Measurements from ENCODE around the gene SEMA4C. TPM values are rescaled to one million over a fixed set of nuclear protein-coding genes. Genes with fewer than 3 reads are reported as not detected.

Gene SEMA4C
- total RNA-seq, 1 experiment from 2014 or later, result 16.2 TPM

Other genes starting within 250 kb of the SEMA4C start
- gene KANSL3, start 231.8 kb downstream of the SEMA4C start, total RNA-seq (2014; rRNA removed; shearing (Covaris generic); ENCODE audit: low replicate concordance), result 23.9 and 34.5 TPM in 2 replicates
- not detected in 2 replicates for gene FER1L5, start 227.3 kb downstream of the SEMA4C start, total RNA-seq (2014; rRNA removed; shearing (Covaris generic); ENCODE audit: low replicate concordance)
- gene LMAN2L, start 130.0 kb downstream of the SEMA4C start, total RNA-seq (2014; rRNA removed; shearing (Covaris generic); ENCODE audit: low replicate concordance), result 28.5 and 32.0 TPM in 2 replicates
- gene CNNM4, start 109.2 kb downstream of the SEMA4C start, total RNA-seq (2014; rRNA removed; shearing (Covaris generic); ENCODE audit: low replicate concordance), result 1.8 and 3.9 TPM in 2 replicates
- 7.1 and 8.5 TPM in 2 replicates for gene CNNM3, start 53.8 kb downstream of the SEMA4C start, total RNA-seq (2014; rRNA removed; shearing (Covaris generic); ENCODE audit: low replicate concordance)
- 1.7 and 8.3 TPM in 2 replicates for gene ANKRD23, start 26.1 kb downstream of the SEMA4C start, total RNA-seq (2014; rRNA removed; shearing (Covaris generic); ENCODE audit: low replicate concordance)
- gene ANKRD39, start 12.1 kb downstream of the SEMA4C start, total RNA-seq (2014; rRNA removed; shearing (Covaris generic); ENCODE audit: low replicate concordance), result 9.2 and 14.1 TPM in 2 replicates
- not detected in 2 replicates for gene FAM178B, start 116.5 kb upstream of the SEMA4C start, total RNA-seq (2014; rRNA removed; shearing (Covaris generic); ENCODE audit: low replicate concordance)
- 0.72 and 8.0 TPM in 2 replicates for gene FAHD2B, start 224.8 kb upstream of the SEMA4C start, total RNA-seq (2014; rRNA removed; shearing (Covaris generic); ENCODE audit: low replicate concordance)
- 4.8 and 9.8 TPM in 2 replicates for gene ANKRD36, start 243.1 kb upstream of the SEMA4C start, total RNA-seq (2014; rRNA removed; shearing (Covaris generic); ENCODE audit: low replicate concordance)